PC-9 (cell line): ENCODE data around the gene FOXS1. TPM values are rescaled to one million over a fixed set of nuclear protein-coding genes. Genes with fewer than 3 reads are reported as not detected.

Source experiments
- BruUV-seq: library from RNA; stranded (reverse); fragments of 400-500 nt; replicated peaks from 2 replicates; lab custom pipeline; 2021; lab: Mats Ljungman, UMichigan
- CTCF ChIA-PET: fragments of 300-600 bp; sonication (Branson Sonifier 250); formaldehyde crosslinking; loops from one replicate; lab custom pipeline; 2022; ENCODE audit warnings: antibody characterized with exemption; lab: Charles Lee
- POLR2A ChIA-PET: fragments of 300-600 bp; sonication (Branson Sonifier 250); formaldehyde crosslinking; loops from one replicate; lab custom pipeline; 2022; ENCODE audit warnings: antibody characterized with exemption; ENCODE audit not compliant: unreplicated experiment; lab: Charles Lee
- DNase-seq, 2 experiments: peaks; one replicate each; pipeline versions ENCODE4 v3.0.0 to v3.0.0-alpha.2; 2015 to 2022; ENCODE audit warnings: mixed read lengths in 1 of 2
- H2AFZ ChIP-seq: fragments of 200-600 bp; sonication (generic); 2 replicates; pipeline ENCODE4 v1.8.1; 2017; ENCODE audit warnings: antibody characterized with exemption
- H3F3A ChIP-seq: fragments of 200-600 bp; sonication (generic); 2 replicates; pipeline ENCODE4 v1.8.1; 2017; ENCODE audit warnings: antibody characterized with exemption, mild to moderate bottlenecking, low read depth; ENCODE audit not compliant: insufficient read depth
- H3K27ac ChIP-seq: fragments of 200-600 bp; sonication (generic); 2 replicates; pipeline ENCODE4 v1.6.1; 2016; ENCODE audit warnings: mixed run types
- H3K27me3 ChIP-seq: fragments of 200-600 bp; sonication (generic); 2 replicates; pipeline ENCODE4 v1.6.1; 2016; ENCODE audit warnings: low read depth, mixed run types; ENCODE audit not compliant: insufficient read depth
- H3K36me3 ChIP-seq: fragments of 200-600 bp; sonication (generic); 2 replicates; pipeline ENCODE4 v1.6.1; 2016; ENCODE audit warnings: low read depth, mixed run types
- H3K4me1 ChIP-seq: fragments of 200-600 bp; sonication (generic); replicated peaks from 2 replicates; pipeline ENCODE4 v1.6.1; 2016; ENCODE audit warnings: mixed run types; ENCODE audit not compliant: insufficient read depth
- H3K4me2 ChIP-seq: fragments of 200-600 bp; sonication (generic); 2 replicates; pipeline ENCODE4 v1.6.1; 2017; ENCODE audit warnings: mixed run types
- H3K4me3 ChIP-seq: fragments of 200-600 bp; sonication (generic); 2 replicates; pipeline ENCODE4 v1.6.1; 2016; ENCODE audit warnings: mixed run types
- H3K79me2 ChIP-seq: fragments of 200-600 bp; sonication (generic); 2 replicates; pipeline ENCODE4 v1.6.1; 2017; ENCODE audit warnings: low read depth, mixed run types
- H3K9me2 ChIP-seq: fragments of 200-600 bp; sonication (generic); 2 replicates; pipeline ENCODE4 v1.8.1; 2017; ENCODE audit warnings: mild to moderate bottlenecking; ENCODE audit not compliant: insufficient read depth
- H3K9me3 ChIP-seq: fragments of 200-600 bp; sonication (generic); 2 replicates; pipeline ENCODE4 v1.8.1; 2016; ENCODE audit warnings: low read depth; ENCODE audit not compliant: insufficient read depth
- H4K20me1 ChIP-seq: fragments of 200-600 bp; sonication (generic); 2 replicates; pipeline ENCODE4 v1.8.1; 2017; ENCODE audit not compliant: insufficient read depth
- EZH2 ChIP-seq: fragments of 200-600 bp; sonication (generic); IDR thresholded peaks from 2 replicates; pipeline ENCODE4 v1.8.0; 2017; ENCODE audit warnings: antibody characterized with exemption, low read depth
- intact Hi-C: fragments of 100-400 bp; cut with micrococcal nuclease; formaldehyde crosslinking; loops from one replicate; pipeline ENCODE4 v1.10.0; 2022; ENCODE audit not compliant: unreplicated experiment
- total RNA-seq: library from RNA; stranded (reverse); gene quantifications from 2 replicates; pipeline ENCODE4 v1.2.3, GENCODE V29; 2021
- TF ChIP-seq, protein P1 (sequence below): fragments of 200-600 bp; sonication (generic); conservative IDR thresholded peaks from 2 replicates; pipeline ENCODE4 v1.6.1; 2017; ENCODE audit warnings: mixed run types, antibody characterized with exemption, mild to moderate bottlenecking, moderate library complexity

Gene FOXS1
- total RNA-seq, 1 experiment from 2014 or later, result not detected

GRCh38 chr20:31863296-31864085, 18.1 kb upstream of the FOXS1 start:
- intact Hi-C loops, result no loop called here
- no peaks in the 10 kb centered on the region for H3F3A ChIP-seq
- no peaks in the 10 kb centered on the region for H3K9me3 ChIP-seq
- no peak for TF ChIP-seq EZH2
- TF ChIP-seq, protein P1, sequence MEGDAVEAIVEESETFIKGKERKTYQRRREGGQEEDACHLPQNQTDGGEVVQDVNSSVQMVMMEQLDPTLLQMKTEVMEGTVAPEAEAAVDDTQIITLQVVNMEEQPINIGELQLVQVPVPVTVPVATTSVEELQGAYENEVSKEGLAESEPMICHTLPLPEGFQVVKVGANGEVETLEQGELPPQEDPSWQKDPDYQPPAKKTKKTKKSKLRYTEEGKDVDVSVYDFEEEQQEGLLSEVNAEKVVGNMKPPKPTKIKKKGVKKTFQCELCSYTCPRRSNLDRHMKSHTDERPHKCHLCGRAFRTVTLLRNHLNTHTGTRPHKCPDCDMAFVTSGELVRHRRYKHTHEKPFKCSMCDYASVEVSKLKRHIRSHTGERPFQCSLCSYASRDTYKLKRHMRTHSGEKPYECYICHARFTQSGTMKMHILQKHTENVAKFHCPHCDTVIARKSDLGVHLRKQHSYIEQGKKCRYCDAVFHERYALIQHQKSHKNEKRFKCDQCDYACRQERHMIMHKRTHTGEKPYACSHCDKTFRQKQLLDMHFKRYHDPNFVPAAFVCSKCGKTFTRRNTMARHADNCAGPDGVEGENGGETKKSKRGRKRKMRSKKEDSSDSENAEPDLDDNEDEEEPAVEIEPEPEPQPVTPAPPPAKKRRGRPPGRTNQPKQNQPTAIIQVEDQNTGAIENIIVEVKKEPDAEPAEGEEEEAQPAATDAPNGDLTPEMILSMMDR, result no peak
- peaks cover 90% of the 10 kb centered on the region for H3K27me3 ChIP-seq
- no peak overlapping the region for H3K4me3 ChIP-seq
- H3K27ac ChIP-seq, result no peak overlapping the region
- no peak overlapping the region for H2AFZ ChIP-seq
- no TSS peak for BruUV-seq
- no peak overlapping the region for H3K4me2 ChIP-seq
- no peaks in the 10 kb centered on the region for H3K79me2 ChIP-seq
- H3K4me1 ChIP-seq, result no peaks in the 10 kb centered on the region
- H4K20me1 ChIP-seq, result no peaks in the 10 kb centered on the region
- ChIA-PET POLR2A (no interaction called here), CTCF (interaction anchor here (0.6 to 0.9 kb wide), 2 partner anchors 69 to 154 kb away, joined by 3 to 8 read pairs; no protein-coding TSS in a partner anchor)
- H3K9me2 ChIP-seq, result no peaks in the 10 kb centered on the region
- no peak for DNase-seq
- H3K36me3 ChIP-seq, result no peaks in the 10 kb centered on the region

DNA sequence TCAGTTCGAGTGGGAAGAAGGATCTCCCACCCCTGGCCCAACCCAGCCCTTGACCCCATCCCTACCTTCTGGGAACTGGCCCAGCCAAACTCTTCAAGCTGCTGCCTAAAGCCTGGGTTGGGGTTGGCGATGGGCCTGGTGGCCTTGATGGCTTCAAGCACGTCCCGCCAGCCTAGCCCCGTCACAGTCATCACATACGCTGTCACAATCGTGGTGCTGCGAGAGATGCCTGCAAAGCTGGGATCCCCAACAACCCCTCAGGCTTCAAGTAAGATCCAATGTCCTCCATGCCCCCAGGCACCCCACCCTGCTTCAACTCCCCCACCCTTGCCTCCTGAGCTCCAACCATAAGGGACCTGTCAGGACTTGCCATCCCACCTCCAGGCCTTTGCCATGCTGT, 17.1 kb upstream of the FOXS1 start:
- Histone ChIP-seq H3K27me3 (peaks cover 91% of the 10 kb centered on the region), H2AFZ (no peak overlapping the region), H3K27ac (no peak overlapping the region), H3K9me3 (no peaks in the 10 kb centered on the region), H3F3A (no peaks in the 10 kb centered on the region), H3K36me3 (no peaks in the 10 kb centered on the region), H3K79me2 (no peaks in the 10 kb centered on the region), H3K4me1 (no peaks in the 10 kb centered on the region), H3K4me3 (no peak overlapping the region), H4K20me1 (no peaks in the 10 kb centered on the region), H3K4me2 (no peak overlapping the region), H3K9me2 (no peaks in the 10 kb centered on the region)
- intact Hi-C loops, result no loop called here
- ChIA-PET POLR2A (no interaction called here), CTCF (no interaction called here)
- no peak for TF ChIP-seq EZH2
- TF ChIP-seq, protein P1, result no peak
- no TSS peak for BruUV-seq
- no peak for DNase-seq

GRCh38 chr20:31862157-31862470, 16.7 kb upstream of the FOXS1 start:
- 0 out of 2 replicates have a peak overlapping the region, but pooled peaks have one; percentile 61 for H3K4me2 ChIP-seq
- CTCF ChIA-PET, result no interaction called here

More at GRCh38 chr20:31862157-31862470, 16.7 kb upstream of the FOXS1 start:
- peaks cover 92% of the 10 kb centered on the region for H3K27me3 ChIP-seq
- POLR2A ChIA-PET, result no interaction called here
- no TSS peak for BruUV-seq
- H3K9me3 ChIP-seq, result no peaks in the 10 kb centered on the region
- no peaks in the 10 kb centered on the region for H3K4me1 ChIP-seq
- no peak overlapping the region for H3K27ac ChIP-seq
- TF ChIP-seq, protein P1, result no peak
- no peak for TF ChIP-seq EZH2
- H3K4me3 ChIP-seq, result no peak overlapping the region
- H2AFZ ChIP-seq, result no peak overlapping the region
- H4K20me1 ChIP-seq, result no peaks in the 10 kb centered on the region
- no peaks in the 10 kb centered on the region for H3K9me2 ChIP-seq
- intact Hi-C loops, result no loop called here
- H3F3A ChIP-seq, result no peaks in the 10 kb centered on the region
- DNase-seq, result no peak
- H3K36me3 ChIP-seq, result no peaks in the 10 kb centered on the region
- no peaks in the 10 kb centered on the region for H3K79me2 ChIP-seq
